ENCODE data around the gene IGF2BP1. TPM values are rescaled to one million over a fixed set of nuclear protein-coding genes. Genes with fewer than 3 reads are reported as not detected.
"Not testable (repeated sequence)": the region's sequence is repeated elsewhere in the genome, so short reads cannot be mapped to it uniquely, and the experiment has no call there.

The IGF2BP1 gene
- total RNA-seq, 1 donor from 2014 or later, result 0.45 TPM

DNA sequence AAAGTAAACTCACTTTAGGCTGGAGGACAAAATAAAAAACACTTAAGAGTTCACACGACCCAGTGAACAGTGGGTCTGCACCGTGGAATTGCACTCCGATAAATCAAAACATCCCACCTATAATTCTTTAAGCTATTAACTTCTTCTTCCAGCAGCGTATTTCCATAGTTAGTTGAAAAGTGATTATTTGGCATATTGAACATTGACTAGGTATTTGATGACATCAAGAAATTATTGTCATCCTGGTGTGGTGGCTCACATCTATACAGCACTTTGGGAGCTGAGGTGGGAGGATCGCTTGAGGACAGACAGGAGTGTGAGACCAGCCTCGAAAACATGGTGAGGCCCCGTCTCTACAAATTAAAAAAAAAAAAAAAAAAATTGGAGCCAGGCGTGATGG lies 23.4 kb downstream of the IGF2BP1 start:
- DNase-seq (ENCODE audit: low read depth), result no peak

DNA sequence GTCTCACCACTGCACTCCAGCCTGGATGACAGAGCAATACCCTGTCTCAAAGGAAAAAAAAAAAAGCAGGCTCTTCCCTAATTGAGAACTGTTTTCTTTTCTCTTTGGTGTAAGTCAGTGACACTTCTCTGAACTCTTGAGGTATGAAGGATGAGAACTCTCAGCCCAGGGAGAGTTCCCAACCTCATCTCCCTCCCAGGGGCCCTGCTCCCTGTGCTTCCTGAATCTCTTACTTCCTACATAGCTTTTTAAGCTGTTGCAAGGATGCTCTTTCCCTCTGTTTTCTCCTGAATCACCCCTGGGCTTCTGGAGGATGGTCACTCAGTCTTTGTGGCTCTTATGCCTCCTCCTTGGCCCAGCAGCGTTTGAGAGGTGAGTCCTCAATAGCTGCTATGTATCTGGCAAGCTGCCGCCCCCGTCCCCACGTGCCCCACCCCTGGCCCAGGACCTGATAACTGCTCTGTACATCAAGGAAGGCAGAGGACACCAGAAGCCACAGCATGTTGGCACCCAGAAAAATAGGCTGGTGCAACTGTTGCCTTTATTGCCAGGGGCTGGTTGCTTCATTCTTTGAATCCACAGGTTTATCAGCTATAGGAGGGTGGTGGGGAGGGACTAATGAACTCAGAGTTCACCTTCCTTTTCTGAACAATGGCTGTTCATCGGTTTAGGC lies 24.0 kb downstream of the IGF2BP1 start:
- no peak for DNase-seq (ENCODE audit: low read depth)

GRCh38 chr17:49021768-49022103 lies 24.6 kb downstream of the IGF2BP1 start:
- no peak for DNase-seq (ENCODE audit: low read depth)

DNA sequence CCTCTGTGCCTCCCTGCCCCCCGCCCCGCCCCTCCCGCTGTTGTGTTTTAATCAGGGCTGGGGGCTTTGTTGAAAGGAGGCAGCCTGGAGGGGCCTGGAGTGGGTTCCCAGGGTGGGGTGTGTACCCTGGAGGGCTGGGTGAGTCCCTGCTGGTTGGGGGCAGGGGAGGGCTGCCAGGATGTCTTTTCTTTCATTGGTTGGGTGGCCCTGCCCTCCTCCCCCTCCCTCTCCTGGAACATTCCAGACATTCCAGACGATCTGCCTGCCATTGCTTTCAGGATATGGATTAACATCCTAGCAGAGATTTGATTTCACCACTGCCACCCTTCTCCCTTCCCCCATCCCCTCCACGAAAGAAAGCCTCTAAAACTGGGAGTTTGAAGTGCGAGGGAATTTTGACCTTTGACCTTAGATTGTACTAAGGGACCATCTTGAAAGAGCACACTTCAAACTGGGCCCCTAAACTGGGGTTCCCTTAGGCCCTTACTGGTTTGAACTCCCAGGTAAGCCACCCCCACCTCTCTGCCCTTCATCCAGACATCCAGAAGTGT lies 25.3 kb downstream of the IGF2BP1 start:
- DNase-seq (ENCODE audit: low read depth), result peak; percentile 80

DNA sequence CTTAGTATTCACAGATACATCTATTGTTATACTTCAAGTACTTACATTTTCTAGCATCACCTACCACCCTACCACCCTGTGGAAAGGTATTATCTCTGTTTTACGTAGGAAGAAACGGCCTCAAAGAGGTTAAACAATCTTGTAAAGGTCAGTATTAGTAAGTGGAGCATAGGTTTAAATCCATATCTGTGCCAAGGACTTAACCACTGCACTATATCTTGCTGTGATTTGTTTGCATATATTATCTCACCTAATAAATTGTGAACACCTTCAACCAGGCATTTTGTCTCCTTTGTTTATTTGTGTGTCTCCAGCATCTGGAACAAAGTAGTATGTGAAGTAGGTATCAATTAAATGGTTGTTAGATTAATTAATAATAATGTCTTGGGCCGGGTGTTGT lies 27.3 kb downstream of the IGF2BP1 start:
- DNase-seq (ENCODE audit: low read depth), result no peak

GRCh38 chr17:49026447-49026846 lies 29.3 kb downstream of the IGF2BP1 start:
- not testable (repeated sequence) for DNase-seq (ENCODE audit: low read depth)

DNA sequence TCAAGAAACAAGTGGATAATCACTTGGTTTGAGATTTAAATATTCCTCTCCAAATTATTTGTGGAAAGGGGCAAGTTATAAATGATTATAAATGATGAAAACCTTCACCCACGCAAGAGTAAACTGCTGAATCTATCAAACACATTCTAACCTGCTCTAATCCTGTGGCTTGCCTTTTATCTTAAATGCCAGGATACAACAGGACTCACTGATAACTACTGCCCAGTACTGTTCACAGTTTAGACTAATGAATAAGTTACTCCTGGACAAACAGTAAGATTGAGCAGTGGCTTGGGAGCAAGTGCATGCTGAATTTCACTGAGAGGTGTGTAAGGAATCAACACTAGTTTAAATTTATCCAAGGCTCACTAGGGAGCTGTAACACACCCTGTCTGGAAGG lies 31.1 kb downstream of the IGF2BP1 start:
- DNase-seq (ENCODE audit: low read depth), result no peak

- no peak for DNase-seq (ENCODE audit: low read depth)
These were observed 32.6 kb downstream of the IGF2BP1 start for GRCh38 chr17:49029801-49030200.

- peak; percentile 67 for DNase-seq (ENCODE audit: low read depth)
These were observed 35.1 kb downstream of the IGF2BP1 start for GRCh38 chr17:49031965-49032928.

DNA sequence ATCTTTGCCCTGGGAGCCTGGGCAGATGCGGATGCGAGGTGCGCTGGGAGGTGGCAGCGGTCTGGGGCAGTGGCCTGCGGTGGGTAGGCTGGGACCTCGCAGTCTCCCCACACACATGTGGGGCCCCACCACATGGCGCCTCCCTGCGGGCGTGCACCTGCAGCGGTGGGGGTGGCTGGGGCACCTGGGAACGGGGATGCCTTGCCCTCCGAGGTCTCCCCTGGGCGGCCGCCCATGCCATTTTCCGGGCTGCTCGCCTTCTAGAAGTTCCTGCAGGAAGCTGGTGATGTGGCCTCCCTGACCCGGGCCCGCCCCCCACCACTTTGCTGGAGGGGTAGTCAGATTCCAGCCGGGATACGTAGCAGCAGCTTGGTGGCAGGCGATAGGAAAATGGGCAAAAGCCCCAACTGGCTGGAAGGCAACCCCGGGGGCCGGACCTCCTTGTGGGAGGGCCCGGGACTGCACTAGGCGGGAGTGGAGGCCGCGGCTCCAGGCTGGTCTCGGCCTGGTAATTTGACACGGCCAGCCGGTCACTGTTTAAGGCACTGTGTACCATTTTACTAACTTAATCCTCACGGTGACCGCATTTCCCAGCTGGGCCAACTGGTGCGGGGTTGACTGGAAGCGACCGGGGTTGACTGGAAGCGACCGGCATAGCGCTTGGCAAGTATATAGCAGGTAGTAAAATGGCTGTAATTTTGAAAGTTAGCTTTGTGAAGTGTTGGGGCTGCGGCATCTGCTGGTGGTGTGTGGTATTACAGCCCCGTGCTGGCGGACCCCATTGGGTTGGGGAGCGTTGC lies 38.5 kb downstream of the IGF2BP1 start:
- DNase-seq (ENCODE audit: low read depth), result peak; percentile 71

DNA sequence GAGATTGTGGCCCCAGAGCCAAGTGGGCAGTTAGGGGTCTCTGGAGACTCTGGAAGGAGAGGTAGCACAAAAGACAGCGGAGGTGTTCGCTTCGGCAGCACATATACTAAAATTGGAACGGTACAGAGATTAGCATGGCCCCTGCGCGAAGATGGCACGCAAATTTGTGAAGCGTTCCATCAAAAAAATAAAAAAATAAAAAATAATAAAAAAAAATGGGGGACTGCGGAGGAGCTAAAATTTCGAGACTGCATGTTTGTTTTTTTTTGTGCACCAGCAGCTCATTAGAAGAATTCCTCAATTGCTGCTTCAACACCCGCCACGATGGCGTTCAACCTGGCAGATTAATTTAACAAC lies 39.1 kb downstream of the IGF2BP1 start:
- no peak for DNase-seq (ENCODE audit: low read depth)

- DNase-seq (ENCODE audit: low read depth), result no peak
These were observed 41.0 kb downstream of the IGF2BP1 start for GRCh38 chr17:49038138-49038537.

- no peak for DNase-seq (ENCODE audit: low read depth)
These were observed 41.4 kb downstream of the IGF2BP1 start for GRCh38 chr17:49038544-49038943.

- DNase-seq (ENCODE audit: low read depth), result not testable (repeated sequence)
These were observed 42.3 kb downstream of the IGF2BP1 start for GRCh38 chr17:49039518-49039917.

DNA sequence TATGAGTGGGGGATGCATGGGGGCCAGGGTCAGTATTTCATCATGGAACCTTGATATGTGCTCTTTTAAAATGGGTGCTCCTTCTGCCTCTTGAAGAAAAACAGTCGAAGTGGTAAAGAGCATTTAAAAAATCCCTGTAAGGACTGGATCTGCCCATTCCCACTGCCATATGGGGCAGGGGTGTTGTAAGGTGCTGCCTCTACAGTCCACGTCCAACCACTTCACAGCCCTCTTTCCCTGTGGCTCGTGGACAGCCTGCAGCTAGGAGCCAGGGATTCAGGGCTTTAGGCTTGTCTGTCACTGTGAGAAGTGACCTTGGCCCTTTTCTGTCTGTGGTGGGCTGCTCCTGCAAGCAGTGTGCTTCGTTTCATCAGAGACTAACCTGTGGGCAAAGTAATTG lies 44.3 kb downstream of the IGF2BP1 start:
- DNase-seq (ENCODE audit: low read depth), result no peak

DNA sequence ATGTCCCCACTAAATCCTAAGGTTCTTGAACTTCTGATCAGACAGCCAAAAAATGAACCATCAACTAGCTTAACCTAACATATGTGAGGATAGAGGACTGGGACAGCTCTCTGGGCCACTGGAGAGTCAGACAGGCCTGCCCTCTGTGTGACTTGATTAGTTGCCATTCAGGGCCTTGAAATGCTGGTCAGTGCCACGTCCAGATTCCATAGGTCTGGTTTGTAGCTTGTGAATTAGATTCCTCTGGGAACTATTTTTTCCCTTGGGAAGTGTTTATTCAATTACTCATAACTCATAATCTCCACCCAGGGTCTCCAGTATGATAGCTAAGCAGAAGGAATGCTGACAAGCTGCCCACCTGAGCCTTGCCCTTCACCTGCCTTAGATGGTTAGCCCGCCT lies 48.2 kb downstream of the IGF2BP1 start:
- no peak for DNase-seq (ENCODE audit: low read depth)

- no peak for DNase-seq (ENCODE audit: low read depth)
These were observed 49.7 kb downstream of the IGF2BP1 start for GRCh38 chr17:49046912-49047311.

- no peak for DNase-seq (ENCODE audit: low read depth)
These were observed 52.1 kb downstream of the IGF2BP1 start for GRCh38 chr17:49049265-49049664.

- no peak for DNase-seq (ENCODE audit: low read depth)
These were observed 53.4 kb downstream of the IGF2BP1 start for GRCh38 chr17:49050611-49051010.

DNA sequence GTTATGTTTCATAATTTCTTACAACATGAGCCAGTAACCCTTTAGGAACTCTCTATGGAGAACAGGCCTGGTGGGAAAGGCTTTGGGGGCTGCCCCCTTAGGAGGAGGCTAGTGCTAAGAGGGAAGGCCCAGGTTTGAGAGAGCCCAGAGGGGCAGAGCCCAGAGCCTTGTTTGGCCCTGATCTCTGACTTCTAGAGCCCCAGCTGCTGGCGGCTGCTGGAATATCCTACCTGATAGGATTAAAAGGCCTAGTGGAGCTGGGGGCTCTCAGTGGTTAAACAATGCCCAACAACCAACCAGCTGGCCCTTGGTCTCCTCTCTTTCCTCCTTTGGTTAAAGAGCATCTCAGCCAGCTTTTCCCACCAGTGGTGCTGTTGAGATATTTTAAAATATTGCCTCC lies 54.1 kb downstream of the IGF2BP1 start:
- DNase-seq (ENCODE audit: low read depth), result no peak

- no peak for DNase-seq (ENCODE audit: low read depth)
These were observed 56.1 kb downstream of the IGF2BP1 start for GRCh38 chr17:49053171-49053829.
